CD8-positive, alpha-beta memory T cell (primary cell): ENCODE data around the gene IQSEC2. TPM values are rescaled to one million over a fixed set of nuclear protein-coding genes. Genes with fewer than 3 reads are reported as not detected.
A peak's percentile ranks its signal among the peaks of the same experiment; 100 is the strongest.

Source experiments
- CTCF ChIA-PET: fragments of 350-600 bp; sonication (Branson Sonifier 250); formaldehyde crosslinking; loops from one replicate; lab custom pipeline; 2021; ENCODE audit warnings: antibody characterized with exemption; lab: Charles Lee
- POLR2A ChIA-PET: fragments of 350-600 bp; sonication (Branson Sonifier 250); formaldehyde crosslinking; loops from one replicate; lab custom pipeline; 2021; ENCODE audit warnings: antibody characterized with exemption; lab: Charles Lee
- DNase-seq, 5 donors: peaks; one replicate each; pipeline versions ENCODE4 v3.0.0 to v3.0.0-alpha.2; 2020 to 2022; ENCODE audit warnings: mixed read lengths in 1 of 5
- H3K27ac ChIP-seq: one replicate; pipeline ENCODE4 v1.7.0; 2013; ENCODE audit warnings: low read depth, mild to moderate bottlenecking, low read length, moderate library complexity
- H3K27me3 ChIP-seq: 2 replicates; pipeline ENCODE4 v1.7.0; 2013; ENCODE audit warnings: low read length, mild to moderate bottlenecking; ENCODE audit not compliant: insufficient read depth, poor library complexity, severe bottlenecking
- H3K36me3 ChIP-seq: 2 replicates; pipeline ENCODE4 v1.7.0; 2013; ENCODE audit warnings: mild to moderate bottlenecking, low read length, moderate library complexity; ENCODE audit not compliant: insufficient read depth
- H3K4me1 ChIP-seq: 2 replicates; pipeline ENCODE4 v1.7.0; 2013; ENCODE audit warnings: mild to moderate bottlenecking, low read length, moderate library complexity; ENCODE audit not compliant: insufficient read depth
- H3K4me3 ChIP-seq: 2 replicates; pipeline ENCODE4 v1.7.0; 2013; ENCODE audit warnings: mild to moderate bottlenecking, low read length
- H3K9me3 ChIP-seq: 2 replicates; pipeline ENCODE4 v1.7.0; 2013; ENCODE audit warnings: mild to moderate bottlenecking, low read length
- H3K27ac Mint-ChIP-seq, 8 donors: one replicate each; pipeline ENCODE4 v1.8.0; 2020 to 2021; ENCODE audit warnings: mixed read lengths in 8 of 8, mild to moderate bottlenecking in 6 of 8, inconsistent platforms in 3 of 8, moderate library complexity in 3 of 8
- H3K27me3 Mint-ChIP-seq, 2 donors: one replicate each; pipeline ENCODE4 v1.8.0; 2020 to 2021; ENCODE audit warnings: mixed read lengths in 2 of 2, mild to moderate bottlenecking in 1 of 2, moderate library complexity in 1 of 2
- H3K36me3 Mint-ChIP-seq, 3 donors: one replicate each; pipeline ENCODE4 v1.8.0; 2020 to 2021; ENCODE audit warnings: mixed read lengths in 3 of 3, inconsistent platforms in 1 of 3, mild to moderate bottlenecking in 1 of 3
- H3K4me1 Mint-ChIP-seq, 3 donors: one replicate each; pipeline ENCODE4 v1.8.0; 2020 to 2021; ENCODE audit warnings: mixed read lengths in 3 of 3, inconsistent platforms in 1 of 3, mild to moderate bottlenecking in 1 of 3
- H3K4me3 Mint-ChIP-seq, 7 donors: one replicate each; pipeline ENCODE4 v1.8.0; 2020 to 2021; ENCODE audit warnings: mixed read lengths in 7 of 7, mild to moderate bottlenecking in 6 of 7, moderate library complexity in 4 of 7, inconsistent platforms in 2 of 7
- H3K9me3 Mint-ChIP-seq, 5 donors: one replicate each; pipeline ENCODE4 v1.8.0; 2020 to 2022; ENCODE audit warnings: mixed read lengths in 5 of 5, mild to moderate bottlenecking in 3 of 5, moderate library complexity in 2 of 5, inconsistent platforms in 1 of 5
- polyA plus RNA-seq: library from polyadenylated mRNA; unstranded; fragments of 300-500 nt; fragmentation: Illumina TruSeq; gene quantifications from one replicate; pipeline ENCODE4 v1.2.3, GENCODE V29; 2021
- total RNA-seq, 2 experiments: library from RNA; stranded (reverse); gene quantifications; one replicate each; pipeline ENCODE4 v1.2.3, GENCODE V29; 2021

IQSEC2 gene
- total and polyA plus RNA-seq, 3 experiments from 2014 or later = 0.29 to 0.96 (median 0.35) TPM

GRCh38 chrX:53279296-53280237 is 1.8 kb downstream of the IQSEC2 start:
- Mint-ChIP-seq H3K27me3 (peaks cover 0 to 13% of the 10 kb centered on the region in 2 donors), H3K27ac (peak overlapping the region in 3 of 8 donors; percentile 56 to 82 (median 74)), H3K4me1 (peaks cover 8 to 9% (median 9%) of the 10 kb centered on the region in 3 donors), H3K9me3 (peaks cover 0 to 3% (median 0%) of the 10 kb centered on the region in 5 donors), H3K4me3 (peak overlapping the region in 5 of 7 donors; percentile 29 to 45 (median 43)), H3K36me3 (no peaks in the 10 kb centered on the region)
- POLR2A ChIA-PET = no interaction called here
- Histone ChIP-seq H3K36me3 (no peaks in the 10 kb centered on the region), H3K27me3 (no peaks in the 10 kb centered on the region), H3K27ac (no peak overlapping the region), H3K9me3 (no peaks in the 10 kb centered on the region), H3K4me3 (no peak overlapping the region), H3K4me1 (no peaks in the 10 kb centered on the region)
- DNase-seq = no peak
- CTCF ChIA-PET = no interaction called here

- H3K27me3 Mint-ChIP-seq = no peaks in the 10 kb centered on the region
- H3K36me3 Mint-ChIP-seq = no peaks in the 10 kb centered on the region
- CTCF ChIA-PET = interaction anchor here (1.0 to 1.3 kb wide), 2 partner anchors 11 to 12 kb away, joined by 4 read pairs; no protein-coding TSS in a partner anchor
These were observed 8.5 kb downstream of the IQSEC2 start for GRCh38 chrX:53272808-53273337.

GRCh38 chrX:53269536-53270107 is 11.8 kb downstream of the IQSEC2 start:
- Mint-ChIP-seq H3K36me3 (no peaks in the 10 kb centered on the region), H3K4me3 (no peak overlapping the region), H3K4me1 (peaks cover 0 to 1% (median 0%) of the 10 kb centered on the region in 3 donors), H3K27ac (no peak overlapping the region), H3K27me3 (peaks cover 0 to 3% of the 10 kb centered on the region in 2 donors), H3K9me3 (no peaks in the 10 kb centered on the region)
- Histone ChIP-seq H3K4me3 (no peak overlapping the region), H3K9me3 (no peaks in the 10 kb centered on the region), H3K27ac (no peak overlapping the region), H3K4me1 (no peaks in the 10 kb centered on the region), H3K27me3 (no peaks in the 10 kb centered on the region), H3K36me3 (no peaks in the 10 kb centered on the region)
- no peak for DNase-seq
- POLR2A ChIA-PET = no interaction called here
- CTCF ChIA-PET = no interaction called here

More at GRCh38 chrX:53272808-53273337, 8.5 kb downstream of the IQSEC2 start:
- no peak overlapping the region for H3K27ac ChIP-seq
- no peak overlapping the region for H3K4me3 ChIP-seq
- H3K9me3 ChIP-seq = no peaks in the 10 kb centered on the region
- POLR2A ChIA-PET = no interaction called here
- H3K9me3 Mint-ChIP-seq = no peaks in the 10 kb centered on the region
- DNase-seq = no peak
- no peaks in the 10 kb centered on the region for H3K36me3 ChIP-seq
- no peaks in the 10 kb centered on the region for H3K4me1 ChIP-seq
- H3K4me1 Mint-ChIP-seq = no peaks in the 10 kb centered on the region
- H3K27ac Mint-ChIP-seq = no peak overlapping the region
- no peak overlapping the region for H3K4me3 Mint-ChIP-seq
- no peaks in the 10 kb centered on the region for H3K27me3 ChIP-seq

DNA sequence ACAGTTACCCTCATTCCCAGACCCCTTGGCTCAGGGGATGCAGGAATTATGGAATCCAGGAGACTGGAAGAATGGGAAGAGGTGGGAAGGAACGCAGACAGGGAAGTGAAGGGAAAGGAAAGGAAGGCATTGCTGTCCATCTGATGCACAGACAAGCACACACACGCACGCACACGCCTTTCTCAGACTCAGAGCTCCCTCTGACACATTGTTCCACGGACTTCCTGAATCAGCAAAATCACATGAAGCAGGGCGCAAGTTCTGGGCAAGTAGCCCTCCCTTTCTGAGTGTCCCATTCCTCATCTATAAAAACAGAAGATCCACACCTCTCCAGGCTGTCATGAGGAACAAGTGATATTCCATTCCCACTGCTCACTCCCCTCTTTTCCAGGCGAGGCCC is 13.2 kb downstream of the IQSEC2 start:
- Histone ChIP-seq H3K27me3 (no peaks in the 10 kb centered on the region), H3K27ac (no peak overlapping the region), H3K36me3 (no peaks in the 10 kb centered on the region), H3K4me3 (no peak overlapping the region), H3K9me3 (no peaks in the 10 kb centered on the region), H3K4me1 (peaks cover 4% of the 10 kb centered on the region)
- peak overlapping the region in 1 of 8 donors; percentile 11 for H3K27ac Mint-ChIP-seq
- peaks cover 10 to 14% (median 11%) of the 10 kb centered on the region in 3 donors for H3K4me1 Mint-ChIP-seq
- POLR2A ChIA-PET = no interaction called here
- H3K4me3 Mint-ChIP-seq = no peak overlapping the region
- CTCF ChIA-PET = no interaction called here
- H3K36me3 Mint-ChIP-seq = no peaks in the 10 kb centered on the region
- DNase-seq = no peak
- peaks cover 0 to 4% of the 10 kb centered on the region in 2 donors for H3K27me3 Mint-ChIP-seq
- H3K9me3 Mint-ChIP-seq = no peaks in the 10 kb centered on the region

GRCh38 chrX:53266914-53267313 is 14.5 kb downstream of the IQSEC2 start:
- Histone ChIP-seq H3K27ac (no peak overlapping the region), H3K4me1 (peaks cover 13% of the 10 kb centered on the region), H3K9me3 (no peaks in the 10 kb centered on the region), H3K4me3 (no peak overlapping the region), H3K27me3 (no peaks in the 10 kb centered on the region), H3K36me3 (no peaks in the 10 kb centered on the region)
- H3K36me3 Mint-ChIP-seq = no peaks in the 10 kb centered on the region
- peaks cover 0 to 5% of the 10 kb centered on the region in 2 donors for H3K27me3 Mint-ChIP-seq
- H3K27ac Mint-ChIP-seq = no peak overlapping the region
- POLR2A ChIA-PET = no interaction called here
- CTCF ChIA-PET = no interaction called here
- H3K4me3 Mint-ChIP-seq = no peak overlapping the region
- no peak for DNase-seq
- peaks cover 22 to 23% (median 22%) of the 10 kb centered on the region in 3 donors for H3K4me1 Mint-ChIP-seq
- no peaks in the 10 kb centered on the region for H3K9me3 Mint-ChIP-seq

DNA sequence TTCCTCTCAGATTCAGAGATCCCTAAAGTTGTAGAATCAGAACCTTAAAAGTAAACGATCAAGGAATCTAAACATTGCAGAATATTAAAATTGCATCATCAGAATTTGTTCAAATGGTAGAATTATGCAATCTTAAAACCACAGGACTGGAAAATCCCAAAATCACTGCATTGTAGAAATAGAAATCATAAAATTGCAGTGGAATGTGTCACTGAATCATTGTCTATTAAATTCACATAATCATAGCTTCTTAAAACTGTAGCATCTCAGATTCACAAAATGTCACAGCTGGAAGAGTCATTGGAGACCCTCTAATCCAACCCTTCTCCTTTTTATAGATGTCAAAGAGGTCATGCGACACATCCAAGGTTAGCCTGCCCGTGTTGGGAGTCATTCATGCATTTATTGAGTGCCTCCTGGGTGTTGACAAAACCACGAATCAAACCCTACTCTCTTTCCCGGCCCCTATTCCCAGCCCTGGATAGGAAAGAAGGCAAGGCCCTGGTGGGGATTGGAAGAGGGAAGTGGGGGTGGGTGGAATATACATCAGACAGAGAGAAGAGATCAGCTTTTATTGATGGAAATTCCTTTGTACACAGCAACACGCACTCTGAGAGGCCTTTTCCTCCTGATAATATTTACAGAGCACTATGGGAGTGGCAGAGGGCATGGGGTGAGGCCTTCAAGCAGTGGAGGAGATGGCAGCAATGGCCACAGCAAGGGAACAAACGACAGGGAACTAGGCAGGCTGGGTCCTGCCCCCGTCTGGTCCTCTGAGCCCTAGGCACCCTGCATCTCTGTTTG is 15.4 kb downstream of the IQSEC2 start:
- H3K27ac Mint-ChIP-seq = no peak overlapping the region
- Histone ChIP-seq H3K27me3 (no peaks in the 10 kb centered on the region), H3K4me1 (peaks cover 16% of the 10 kb centered on the region), H3K9me3 (no peaks in the 10 kb centered on the region), H3K36me3 (no peaks in the 10 kb centered on the region), H3K27ac (no peak overlapping the region), H3K4me3 (no peak overlapping the region)
- no peak for DNase-seq
- peaks cover 0 to 5% of the 10 kb centered on the region in 2 donors for H3K27me3 Mint-ChIP-seq
- CTCF ChIA-PET = no interaction called here
- H3K36me3 Mint-ChIP-seq = no peaks in the 10 kb centered on the region
- H3K9me3 Mint-ChIP-seq = no peaks in the 10 kb centered on the region
- POLR2A ChIA-PET = no interaction called here
- H3K4me3 Mint-ChIP-seq = no peak overlapping the region
- H3K4me1 Mint-ChIP-seq = peaks cover 29 to 30% (median 30%) of the 10 kb centered on the region in 3 donors

DNA sequence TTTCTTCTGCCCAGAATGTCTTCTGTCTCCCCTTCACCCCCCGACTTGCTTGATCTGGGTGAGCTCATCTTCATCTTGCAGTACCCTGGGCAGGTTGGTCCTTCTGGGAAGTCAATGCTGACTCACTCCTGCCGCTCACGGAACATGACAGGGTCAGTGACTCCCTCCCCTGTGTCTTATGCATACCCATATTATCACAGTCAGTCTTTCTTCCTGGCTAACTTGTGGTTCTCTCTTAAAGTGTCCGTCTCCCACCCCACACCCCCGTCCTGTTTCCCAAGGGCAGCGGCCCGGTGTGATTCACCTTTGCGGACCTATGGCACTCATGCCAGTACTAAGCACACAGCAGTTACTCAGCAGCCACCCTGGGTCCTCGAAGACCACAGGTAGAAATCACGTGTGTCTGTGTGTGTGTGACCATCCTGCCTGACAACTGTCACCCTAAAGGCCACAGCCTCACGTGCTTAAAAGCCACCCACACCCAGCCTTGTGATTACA is 17.7 kb downstream of the IQSEC2 start:
- H3K4me1 Mint-ChIP-seq = peaks cover 29 to 30% (median 30%) of the 10 kb centered on the region in 3 donors
- peak overlapping the region in 1 of 8 donors; percentile 43 for H3K27ac Mint-ChIP-seq

More for the DNA sequence above, 17.7 kb downstream of the IQSEC2 start:
- Mint-ChIP-seq H3K36me3 (peaks cover 0 to 1% (median 0%) of the 10 kb centered on the region in 3 donors), H3K4me3 (peak overlapping the region in 1 of 7 donors; percentile 46), H3K27me3 (peaks cover 0 to 13% of the 10 kb centered on the region in 2 donors), H3K9me3 (no peaks in the 10 kb centered on the region)
- Histone ChIP-seq H3K4me3 (no peak overlapping the region), H3K36me3 (no peaks in the 10 kb centered on the region), H3K9me3 (no peaks in the 10 kb centered on the region), H3K27ac (no peak overlapping the region), H3K4me1 (peaks cover 16% of the 10 kb centered on the region), H3K27me3 (no peaks in the 10 kb centered on the region)
- ChIA-PET CTCF (interaction anchor here (1.1 kb wide), 1 partner anchor 20 kb away, joined by 4 read pairs; no protein-coding TSS in a partner anchor), POLR2A (no interaction called here)
- DNase-seq = no peak
